GM06990 (cell line): ENCODE data around the gene SPHKAP.
"Not testable (repeated sequence)": the region's sequence is repeated elsewhere in the genome, so short reads cannot be mapped to it uniquely, and the experiment has no call there.

Experiments used
- DNase-seq: peaks from one replicate; pipeline ENCODE4 v3.0.0-alpha.2; 2011; ENCODE audit not compliant: insufficient read length; ENCODE audit errors: extremely low read depth
- H3K27me3 ChIP-seq: replicated peaks from 2 replicates; pipeline ENCODE4 v1.6.0; 2011; ENCODE audit warnings: low read length; ENCODE audit not compliant: control insufficient read depth, insufficient read depth
- H3K36me3 ChIP-seq: 2 replicates; pipeline ENCODE4 v1.5.1; 2011; ENCODE audit warnings: low read length; ENCODE audit not compliant: control insufficient read depth, insufficient read depth
- H3K4me3 ChIP-seq: replicated peaks from 2 replicates; pipeline ENCODE4 v1.5.1; 2011; ENCODE audit warnings: low read depth, mild to moderate bottlenecking, control low read depth, low read length
- TF ChIP-seq, protein P1 (sequence below): IDR thresholded peaks from 2 replicates; pipeline ENCODE4 v1.5.1; 2011; ENCODE audit warnings: low read length, control low read depth, mild to moderate bottlenecking, inconsistent platforms; ENCODE audit not compliant: insufficient read depth, poor library complexity, severe bottlenecking

SPHKAP gene

GRCh38 chr2:228084717-228085116 is 96.8 kb downstream of the SPHKAP start:
- no peak for DNase-seq

DNA sequence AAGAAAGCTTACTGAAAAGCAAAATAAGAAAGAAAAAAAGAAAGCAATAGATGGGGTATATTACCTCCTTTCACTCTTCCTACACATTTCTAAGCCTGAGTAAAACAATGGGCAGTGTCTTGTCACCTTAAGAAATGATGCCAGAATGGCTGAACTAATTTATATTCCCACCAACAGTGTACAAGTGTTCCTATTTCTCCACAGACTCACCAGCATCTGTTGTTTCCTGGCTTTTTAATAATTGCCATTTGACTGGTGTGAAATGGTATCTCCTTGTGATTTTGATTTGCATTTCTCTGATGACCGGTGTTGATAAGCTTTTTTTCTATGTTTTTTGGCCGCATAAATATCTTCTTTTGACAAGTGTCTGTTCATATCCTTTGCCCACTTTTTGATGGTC is 98.4 kb downstream of the SPHKAP start:
- TF ChIP-seq, protein P1, sequence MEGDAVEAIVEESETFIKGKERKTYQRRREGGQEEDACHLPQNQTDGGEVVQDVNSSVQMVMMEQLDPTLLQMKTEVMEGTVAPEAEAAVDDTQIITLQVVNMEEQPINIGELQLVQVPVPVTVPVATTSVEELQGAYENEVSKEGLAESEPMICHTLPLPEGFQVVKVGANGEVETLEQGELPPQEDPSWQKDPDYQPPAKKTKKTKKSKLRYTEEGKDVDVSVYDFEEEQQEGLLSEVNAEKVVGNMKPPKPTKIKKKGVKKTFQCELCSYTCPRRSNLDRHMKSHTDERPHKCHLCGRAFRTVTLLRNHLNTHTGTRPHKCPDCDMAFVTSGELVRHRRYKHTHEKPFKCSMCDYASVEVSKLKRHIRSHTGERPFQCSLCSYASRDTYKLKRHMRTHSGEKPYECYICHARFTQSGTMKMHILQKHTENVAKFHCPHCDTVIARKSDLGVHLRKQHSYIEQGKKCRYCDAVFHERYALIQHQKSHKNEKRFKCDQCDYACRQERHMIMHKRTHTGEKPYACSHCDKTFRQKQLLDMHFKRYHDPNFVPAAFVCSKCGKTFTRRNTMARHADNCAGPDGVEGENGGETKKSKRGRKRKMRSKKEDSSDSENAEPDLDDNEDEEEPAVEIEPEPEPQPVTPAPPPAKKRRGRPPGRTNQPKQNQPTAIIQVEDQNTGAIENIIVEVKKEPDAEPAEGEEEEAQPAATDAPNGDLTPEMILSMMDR: no peak
- no peak overlapping the region for H3K4me3 ChIP-seq
- no peaks in the 10 kb centered on the region; the same call in 1 of the 2 replicates for H3K27me3 ChIP-seq
- no peak for DNase-seq
- no peaks in the 10 kb centered on the region for H3K36me3 ChIP-seq

More at GRCh38 chr2:228084717-228085116, 96.8 kb downstream of the SPHKAP start:
- no peaks in the 10 kb centered on the region for H3K27me3 ChIP-seq
- TF ChIP-seq, protein P1: no peak
- no peaks in the 10 kb centered on the region for H3K36me3 ChIP-seq
- H3K4me3 ChIP-seq: no peak overlapping the region

DNA sequence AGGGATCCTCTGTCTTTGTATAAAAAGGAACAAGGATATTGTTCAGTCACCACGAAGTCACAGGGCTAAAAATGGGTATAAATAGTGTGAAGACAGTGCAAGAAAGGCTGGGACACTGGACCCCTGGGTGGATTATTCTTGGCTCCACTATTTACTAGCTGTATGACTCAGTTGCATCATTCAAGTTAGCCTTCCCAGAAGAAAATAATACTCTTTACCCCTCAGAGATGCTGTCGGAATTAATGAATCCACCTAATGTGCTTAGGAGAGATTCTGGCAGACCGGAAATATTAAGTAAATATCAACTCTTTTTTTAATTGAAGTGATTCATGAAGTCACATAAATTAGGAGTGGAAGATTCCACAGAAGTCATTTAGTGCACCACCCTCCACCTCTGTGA is 98.9 kb downstream of the SPHKAP start:
- TF ChIP-seq, protein P1: no peak
- DNase-seq: no peak

DNA sequence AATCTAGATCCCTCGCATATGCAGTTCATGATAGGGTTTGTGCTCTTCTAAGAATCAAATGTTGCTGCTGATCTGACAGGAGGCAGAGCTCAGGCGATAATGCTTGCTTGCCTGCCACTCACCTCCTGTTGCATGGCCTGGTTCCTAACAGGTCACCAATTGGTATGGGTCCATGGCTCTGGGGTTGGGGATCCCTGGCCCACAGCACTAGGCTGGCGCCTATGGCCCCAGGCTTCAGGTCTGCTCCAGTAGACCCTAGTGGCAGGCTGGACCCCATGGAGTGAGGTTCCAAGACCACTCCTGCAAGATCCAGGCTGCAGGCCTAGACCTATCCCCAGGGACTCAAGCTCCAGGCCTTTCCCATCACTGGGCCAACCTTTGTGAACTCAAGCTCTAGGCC is 102.3 kb downstream of the SPHKAP start:
- Histone ChIP-seq H3K4me3 (no peak overlapping the region), H3K27me3 (no peaks in the 10 kb centered on the region; the same call in 1 of the 2 replicates), H3K36me3 (no peaks in the 10 kb centered on the region)
- no peak for DNase-seq
- TF ChIP-seq, protein P1: no peak

More for the DNA sequence above, 98.9 kb downstream of the SPHKAP start:
- no peak overlapping the region for H3K4me3 ChIP-seq
- no peaks in the 10 kb centered on the region for H3K36me3 ChIP-seq
- H3K27me3 ChIP-seq: no peaks in the 10 kb centered on the region; the same call in 1 of the 2 replicates

GRCh38 chr2:228076695-228077094 is 104.8 kb downstream of the SPHKAP start:
- not testable (repeated sequence) for H3K4me3 ChIP-seq, H3K36me3 ChIP-seq, H3K27me3 ChIP-seq, DNase-seq

- DNase-seq: no peak
- TF ChIP-seq, protein P1: no peak
Measured at GRCh38 chr2:228072669-228073068, 108.8 kb downstream of the SPHKAP start.

More at GRCh38 chr2:228072669-228073068, 108.8 kb downstream of the SPHKAP start:
- H3K36me3 ChIP-seq: no peaks in the 10 kb centered on the region
- no peaks in the 10 kb centered on the region; the same call in 1 of the 2 replicates for H3K27me3 ChIP-seq
- H3K4me3 ChIP-seq: no peak overlapping the region
